H9 (cell line): ENCODE measurements around the gene PPP2R3B. TPM values are rescaled to one million over a fixed set of nuclear protein-coding genes. Genes with fewer than 3 reads are reported as not detected.

ENCODE experiments used
- DNase-seq: peaks from one replicate; pipeline ENCODE4 v3.0.0-alpha.2; 2017
- H2AFZ ChIP-seq: one replicate; pipeline ENCODE4 v1.6.1; 2013; ENCODE audit warnings: mild to moderate bottlenecking, low read length, control low read depth, moderate library complexity
- H2AK5ac ChIP-seq: 2 replicates; pipeline ENCODE4 v1.6.1; 2013; ENCODE audit warnings: low read length, control low read depth, mixed read lengths; ENCODE audit not compliant: insufficient read length
- H2BK120ac ChIP-seq: one replicate; pipeline ENCODE4 v1.6.1; 2013; ENCODE audit warnings: low read depth, mild to moderate bottlenecking, low read length, control low read depth, inconsistent platforms; ENCODE audit not compliant: poor library complexity, severe bottlenecking
- H2BK12ac ChIP-seq: 2 replicates; pipeline ENCODE4 v1.6.1; 2013; ENCODE audit warnings: low read length, control low read depth, mixed read lengths, low read depth; ENCODE audit not compliant: insufficient read length
- H2BK15ac ChIP-seq: 2 replicates; pipeline ENCODE4 v1.6.1; 2013; ENCODE audit warnings: low read depth, low read length, control low read depth
- H2BK20ac ChIP-seq: one replicate; pipeline ENCODE4 v1.6.1; 2013; ENCODE audit warnings: low read depth, mild to moderate bottlenecking, low read length, control low read depth, inconsistent platforms; ENCODE audit not compliant: poor library complexity, severe bottlenecking
- H2BK5ac ChIP-seq: 2 replicates; pipeline ENCODE4 v1.6.1; 2013; ENCODE audit warnings: low read length, control low read depth, mixed read lengths; ENCODE audit not compliant: insufficient read length
- H3K14ac ChIP-seq: 2 replicates; pipeline ENCODE4 v1.6.1; 2013; ENCODE audit warnings: low read length, control low read depth; ENCODE audit not compliant: insufficient read depth
- H3K18ac ChIP-seq: 2 replicates; pipeline ENCODE4 v1.6.1; 2013; ENCODE audit warnings: low read depth, mild to moderate bottlenecking, mixed read lengths, low read length, control low read depth; ENCODE audit not compliant: insufficient read length
- H3K23ac ChIP-seq: 2 replicates; pipeline ENCODE4 v1.6.1; 2013; ENCODE audit warnings: low read length, control low read depth, mixed read lengths, low read depth; ENCODE audit not compliant: insufficient read length
- H3K23me2 ChIP-seq: 2 replicates; pipeline ENCODE4 v1.6.1; 2013; ENCODE audit warnings: low read depth, mild to moderate bottlenecking, mixed read lengths, low read length, control low read depth; ENCODE audit not compliant: insufficient read length, poor library complexity, severe bottlenecking
- H3K27ac ChIP-seq: 2 replicates; pipeline ENCODE4 v1.5.1; 2013; ENCODE audit warnings: low read length, control low read depth, mixed read lengths, low read depth; ENCODE audit not compliant: insufficient read length
- H3K27me3 ChIP-seq: 2 replicates; pipeline ENCODE4 v1.6.1; 2013; ENCODE audit warnings: low read length, control low read depth, inconsistent platforms; ENCODE audit not compliant: insufficient read depth
- H3K4ac ChIP-seq: 2 replicates; pipeline ENCODE4 v1.6.1; 2013; ENCODE audit warnings: low read depth, mild to moderate bottlenecking, control low read depth, inconsistent platforms, low read length, moderate library complexity
- H3K4me1 ChIP-seq: 2 replicates; pipeline ENCODE4 v1.6.1; 2013; ENCODE audit warnings: low read length, control low read depth, inconsistent platforms; ENCODE audit not compliant: insufficient read depth
- H3K4me2 ChIP-seq: 2 replicates; pipeline ENCODE4 v1.6.1; 2013; ENCODE audit warnings: low read length, control low read depth, mixed read lengths; ENCODE audit not compliant: insufficient read length, insufficient read depth
- H3K56ac ChIP-seq: 2 replicates; pipeline ENCODE4 v1.6.1; 2013; ENCODE audit warnings: low read depth, mild to moderate bottlenecking, mixed read lengths, low read length, control low read depth; ENCODE audit not compliant: insufficient read length
- H3K79me1 ChIP-seq: 2 replicates; pipeline ENCODE4 v1.6.1; 2013; ENCODE audit warnings: low read depth, mild to moderate bottlenecking, moderate library complexity, low read length, control low read depth, inconsistent platforms; ENCODE audit not compliant: insufficient read depth, poor library complexity, severe bottlenecking
- H3K79me2 ChIP-seq: 2 replicates; pipeline ENCODE4 v1.6.1; 2013; ENCODE audit warnings: low read length, control low read depth, inconsistent platforms; ENCODE audit not compliant: insufficient read depth
- H3K9ac ChIP-seq: 2 replicates; pipeline ENCODE4 v1.6.1; 2013; ENCODE audit warnings: low read length, control low read depth, mixed read lengths; ENCODE audit not compliant: insufficient read length; ENCODE audit errors: extremely low read depth
- H3K9me3 ChIP-seq: one replicate; pipeline ENCODE4 v1.6.1; 2013; ENCODE audit warnings: low read depth, low read length, inconsistent platforms; ENCODE audit not compliant: control insufficient read depth
- H3T11ph ChIP-seq: one replicate; pipeline ENCODE4 v1.6.1; 2013; ENCODE audit warnings: mild to moderate bottlenecking, low read length, control low read depth, inconsistent platforms
- H4K20me1 ChIP-seq: one replicate; pipeline ENCODE4 v1.6.1; 2013; ENCODE audit not compliant: control insufficient read depth, insufficient read length, insufficient read depth
- H4K5ac ChIP-seq: 2 replicates; pipeline ENCODE4 v1.6.1; 2013; ENCODE audit warnings: low read depth, mild to moderate bottlenecking, mixed read lengths, low read length, control low read depth; ENCODE audit not compliant: insufficient read length
- H4K8ac ChIP-seq: replicated peaks from 2 replicates; pipeline ENCODE4 v1.6.1; 2013; ENCODE audit warnings: low read length, control low read depth, mixed read lengths, low read depth; ENCODE audit not compliant: insufficient read length
- H4K91ac ChIP-seq: 2 replicates; pipeline ENCODE4 v1.6.1; 2013; ENCODE audit warnings: low read depth, mild to moderate bottlenecking, moderate library complexity, mixed read lengths, low read length, control low read depth; ENCODE audit not compliant: insufficient read length
- H3K27ac Mint-ChIP-seq, 3 experiments: 2 replicates in 2 of 3; 3 replicates in 1 of 3; pipeline ENCODE4 v1.8.0; 2020 to 2021; ENCODE audit warnings: mixed read lengths in 3 of 3, mild to moderate bottlenecking in 1 of 3, moderate library complexity in 1 of 3
- H3K27me3 Mint-ChIP-seq: 2 replicates; pipeline ENCODE4 v1.8.0; 2021; ENCODE audit warnings: low read depth, mild to moderate bottlenecking, moderate library complexity, mixed read lengths
- H3K36me3 Mint-ChIP-seq, 3 experiments: 2 replicates in 2 of 3; 3 replicates in 1 of 3; pipeline ENCODE4 v1.8.0; 2020 to 2021; ENCODE audit warnings: low read depth in 3 of 3, mixed read lengths in 3 of 3; ENCODE audit not compliant: insufficient read depth in 1 of 3
- H3K4me1 Mint-ChIP-seq, 2 experiments: 2 replicates each; pipeline ENCODE4 v1.8.0; 2020; ENCODE audit warnings: mixed read lengths in 2 of 2
- H3K4me3 Mint-ChIP-seq, 2 experiments: 2 replicates in 1 of 2; 3 replicates in 1 of 2; pipeline ENCODE4 v1.8.0; 2020 to 2021; ENCODE audit warnings: mild to moderate bottlenecking in 2 of 2, mixed read lengths in 2 of 2, moderate library complexity in 1 of 2
- H3K9me3 Mint-ChIP-seq, 2 experiments: 2 replicates in 1 of 2; 3 replicates in 1 of 2; pipeline ENCODE4 v1.8.0; 2020; ENCODE audit warnings: mild to moderate bottlenecking in 2 of 2, mixed read lengths in 2 of 2, moderate library complexity in 1 of 2
- CTCF ChIP-seq: fragments of 200-600 bp; sonication (generic); conservative IDR thresholded peaks from 3 replicates; pipeline ENCODE4 v1.8.0; 2021; ENCODE audit warnings: antibody characterized with exemption, mild to moderate bottlenecking
- WGBS: extraction: QIAGEN DNeasy Blood & Tissue Kit; methylation state at CpG from one replicate; pipeline ENCODE4 v1.1.7; 2013; ENCODE audit warnings: missing lambda C conversion rate, low lambda C conversion rate, mixed read lengths; ENCODE audit not compliant: insufficient read length; ENCODE audit errors: extremely low coverage; 5-methylcytosine and 5-hydroxymethylcytosine counted together
- total RNA-seq: library from RNA; stranded (reverse); gene quantifications from 2 replicates; pipeline ENCODE4 v1.2.1, GENCODE V29; 2021

PPP2R3B gene
- total RNA-seq, 1 experiment from 2014 or later, result 72.1 TPM

- H4K20me1 ChIP-seq, result peaks cover 4% of the 10 kb centered on the region
- no peak overlapping the region for H2BK5ac ChIP-seq
- no peak overlapping the region for H2BK15ac ChIP-seq
- WGBS, result no CpG with 5 or more reads among the region's 56 CpGs
- no peak overlapping the region for H3K4ac ChIP-seq
- no peak overlapping the region for H3K9ac ChIP-seq
- H3K27ac ChIP-seq, result no peak overlapping the region
- Mint-ChIP-seq H3K27ac (no peak overlapping the region), H3K4me1 (peaks cover 0 to 10% of the 10 kb centered on the region in 2 experiments; a peak in 2 of 4 replicates), H3K4me3 (peak overlapping the region; percentile 62 to 81), H3K36me3 (peaks cover 0 to 9% (median 0%) of the 10 kb centered on the region in 3 experiments; a peak in 2 of 7 replicates), H3K9me3 (peaks cover 2 to 11% of the 10 kb centered on the region in 2 experiments; a peak in 4 of 5 replicates), H3K27me3 (peaks cover 48% of the 10 kb centered on the region)
- H2BK12ac ChIP-seq, result no peak overlapping the region
- H3K56ac ChIP-seq, result no peak overlapping the region
- no peak overlapping the region for H3T11ph ChIP-seq
- H3K14ac ChIP-seq, result no peak overlapping the region
- H3K27me3 ChIP-seq, result no peaks in the 10 kb centered on the region; the same call in 1 of the 2 replicates
- TF ChIP-seq CTCF, result peak; percentile 73
- H2BK120ac ChIP-seq, result no peak overlapping the region
- H3K79me2 ChIP-seq, result no peaks in the 10 kb centered on the region
- no peaks in the 10 kb centered on the region for H3K4me1 ChIP-seq
- no peak overlapping the region for H4K91ac ChIP-seq
- no peaks in the 10 kb centered on the region for H3K79me1 ChIP-seq
- peak; percentile 71 for DNase-seq
- no peak overlapping the region for H3K23ac ChIP-seq
- no peak overlapping the region for H2AFZ ChIP-seq
- no peak overlapping the region for H4K5ac ChIP-seq
- H3K4me2 ChIP-seq, result peak overlapping the region; percentile 46
- H2BK20ac ChIP-seq, result no peak overlapping the region
- no peak overlapping the region for H4K8ac ChIP-seq
- H2AK5ac ChIP-seq, result no peak overlapping the region
- H3K18ac ChIP-seq, result no peak overlapping the region
- no peaks in the 10 kb centered on the region for H3K23me2 ChIP-seq
- no peaks in the 10 kb centered on the region for H3K9me3 ChIP-seq
Measured at GRCh38 chrX:427812-428725, 41.4 kb upstream of the PPP2R3B start.
